HEK293 (cell line): ENCODE measurements around the gene HSPG2.
A peak's percentile ranks its signal among the peaks of the same experiment; 100 is the strongest.
"Not testable (repeated sequence)": the region's sequence is repeated elsewhere in the genome, so short reads cannot be mapped to it uniquely, and the experiment has no call there.

Source experiments
- CTCF ChIA-PET: fragments of 350-600 bp; formaldehyde crosslinking; extraction: SDS; loops from one replicate; lab custom pipeline; 2021; ENCODE audit warnings: antibody characterized with exemption; lab: Yijun Ruan, JAX
- POLR2A ChIA-PET: fragments of 300-600 bp; formaldehyde crosslinking; extraction: SDS; loops from one replicate; lab custom pipeline; 2020; ENCODE audit warnings: antibody characterized with exemption, inconsistent platforms; lab: Yijun Ruan, JAX
- H3K27ac ChIP-seq: fragments of 200-500 bp; sonication (Bioruptor generic); 2 replicates; pipeline ENCODE4 v1.5.1; 2014; ENCODE audit warnings: low read depth, low read length, control low read depth, inconsistent platforms; ENCODE audit errors: extremely low read depth
- H3K36me3 ChIP-seq, 2 experiments: fragments of 200-500 bp in 1 of 2; sonication (Bioruptor generic) in 1 of 2; 1 replicate in 1 of 2; 2 replicates in 1 of 2; pipeline ENCODE4 v1.5.1; 2014 to 2017; ENCODE audit warnings: inconsistent platforms in 2 of 2, low read length in 2 of 2; ENCODE audit not compliant: control insufficient read depth in 2 of 2, insufficient read depth in 1 of 2
- H3K4me1 ChIP-seq: fragments of 200-500 bp; sonication (Bioruptor generic); 2 replicates; pipeline ENCODE4 v1.5.1; 2014; ENCODE audit warnings: mild to moderate bottlenecking, low read length, inconsistent platforms; ENCODE audit not compliant: control insufficient read depth, insufficient read depth
- H3K4me3 ChIP-seq: 2 replicates; pipeline ENCODE4 v1.5.1; 2011; ENCODE audit warnings: low read depth, mild to moderate bottlenecking, control low read depth, low read length, moderate library complexity
- H3K9me3 ChIP-seq: fragments of 200-500 bp; sonication (Bioruptor generic); 2 replicates; pipeline ENCODE4 v1.5.1; 2014; ENCODE audit warnings: low read depth, low read length, inconsistent platforms; ENCODE audit not compliant: control insufficient read depth, insufficient read depth
- GLI2 ChIP-seq: fragments of 450-650 bp; formaldehyde crosslinking; IDR thresholded peaks from 2 replicates; pipeline ENCODE4; 2017; ENCODE audit warnings: missing biosample characterization, missing genetic modification characterization, low read depth, borderline replicate concordance
- PRDM1 ChIP-seq: fragments of 450-650 bp; formaldehyde crosslinking; IDR thresholded peaks from 2 replicates; pipeline ENCODE4; 2016; ENCODE audit warnings: missing biosample characterization, missing genetic modification characterization
- REST ChIP-seq: fragments of 450-650 bp; formaldehyde crosslinking; IDR thresholded peaks from 2 replicates; pipeline ENCODE4 v1.5.1; 2016; ENCODE audit warnings: missing biosample characterization, missing genetic modification characterization
- SCRT2 ChIP-seq: fragments of 450-650 bp; formaldehyde crosslinking; IDR thresholded peaks from 2 replicates; pipeline ENCODE4 v1.5.1; 2016; ENCODE audit warnings: missing biosample characterization, missing genetic modification characterization
- SETDB1 ChIP-seq: IDR thresholded peaks from one replicate; pipeline ENCODE4 v1.6.1; 2017; ENCODE audit warnings: mild to moderate bottlenecking, low read length, moderate library complexity, mixed read lengths; ENCODE audit not compliant: insufficient read length
- SP7 ChIP-seq: fragments of 450-650 bp; formaldehyde crosslinking; IDR thresholded peaks from 2 replicates; pipeline ENCODE4 v1.5.1; 2016; ENCODE audit warnings: missing biosample characterization, missing genetic modification characterization
- WT1 ChIP-seq: fragments of 450-650 bp; formaldehyde crosslinking; IDR thresholded peaks from 2 replicates; pipeline ENCODE4 v1.5.1; 2016; ENCODE audit warnings: missing biosample characterization, missing genetic modification characterization
- ZBTB26 ChIP-seq: fragments of 450-650 bp; formaldehyde crosslinking; optimal IDR thresholded peaks from 2 replicates; pipeline ENCODE3; 2016; ENCODE audit warnings: missing biosample characterization, mild to moderate bottlenecking, missing genetic modification characterization
- ZBTB6 ChIP-seq: fragments of 450-650 bp; formaldehyde crosslinking; IDR thresholded peaks from 2 replicates; pipeline ENCODE4 v1.5.1; 2017; ENCODE audit warnings: missing biosample characterization, missing genetic modification characterization
- ZFP3 ChIP-seq: fragments of 450-650 bp; formaldehyde crosslinking; IDR thresholded peaks from 2 replicates; pipeline ENCODE4 v1.5.1; 2016; ENCODE audit warnings: low read depth, missing biosample characterization, missing genetic modification characterization
- ZNF10 ChIP-seq: fragments of 450-650 bp; formaldehyde crosslinking; IDR thresholded peaks from 2 replicates; pipeline ENCODE4 v1.5.1; 2017; ENCODE audit warnings: missing biosample characterization, missing genetic modification characterization
- ZNF114 ChIP-seq: fragments of 450-650 bp; formaldehyde crosslinking; IDR thresholded peaks from 2 replicates; pipeline ENCODE4 v1.5.0; 2017; ENCODE audit warnings: missing biosample characterization, missing genetic modification characterization
- ZNF513 ChIP-seq: fragments of 450-650 bp; IDR thresholded peaks from 2 replicates; pipeline ENCODE4 v1.5.1; 2018; ENCODE audit warnings: missing biosample characterization, missing genetic modification characterization
- ZNF521 ChIP-seq: fragments of 450-650 bp; formaldehyde crosslinking; IDR thresholded peaks from 2 replicates; pipeline ENCODE4 v1.5.1; 2017; ENCODE audit warnings: missing biosample characterization, mild to moderate bottlenecking, missing genetic modification characterization
- ZNF555 ChIP-seq: fragments of 450-650 bp; formaldehyde crosslinking; conservative IDR thresholded peaks from 2 replicates; pipeline ENCODE4 v1.5.1; 2017; ENCODE audit warnings: missing biosample characterization, mild to moderate bottlenecking, missing genetic modification characterization, inconsistent platforms
- ZNF600 ChIP-seq: fragments of 450-650 bp; formaldehyde crosslinking; IDR thresholded peaks from 2 replicates; pipeline ENCODE4 v1.5.1; 2016; ENCODE audit warnings: missing biosample characterization, missing genetic modification characterization
- ZNF621 ChIP-seq: fragments of 450-650 bp; formaldehyde crosslinking; IDR thresholded peaks from 2 replicates; pipeline ENCODE4 v1.5.1; 2017; ENCODE audit warnings: missing biosample characterization, missing genetic modification characterization
- ZNF623 ChIP-seq: fragments of 450-650 bp; formaldehyde crosslinking; IDR thresholded peaks from 2 replicates; pipeline ENCODE4 v1.5.1; 2016; ENCODE audit warnings: missing biosample characterization, missing genetic modification characterization
- ZNF629 ChIP-seq: fragments of 450-650 bp; formaldehyde crosslinking; IDR thresholded peaks from 2 replicates; pipeline ENCODE4 v1.5.1; 2017; ENCODE audit warnings: missing biosample characterization, missing genetic modification characterization
- ZNF664 ChIP-seq: fragments of 450-650 bp; formaldehyde crosslinking; IDR thresholded peaks from 2 replicates; pipeline ENCODE4 v1.5.1; 2016; ENCODE audit warnings: missing biosample characterization, missing genetic modification characterization
- ZNF830 ChIP-seq: fragments of 450-650 bp; IDR thresholded peaks from 2 replicates; pipeline ENCODE4 v1.5.0; 2018; ENCODE audit warnings: missing biosample characterization, missing genetic modification characterization, low read depth, mild to moderate bottlenecking, moderate library complexity

The HSPG2 gene

GRCh38 chr1:21944733-21945073 lies 7.6 kb upstream of the HSPG2 start (continued):
- TF ChIP-seq ZFP3: no peak

- H3K9me3 ChIP-seq, CTCF ChIA-PET, H3K4me1 ChIP-seq, H3K27ac ChIP-seq, H3K36me3 ChIP-seq, H3K4me3 ChIP-seq: not testable (repeated sequence)
- POLR2A ChIA-PET: interaction anchor here (1.1 kb wide), 1 partner anchor 10 kb away, joined by 7 read pairs; no protein-coding TSS in a partner anchor
- TF ChIP-seq SP7 (tag by site-specific recombination) (peak; percentile 57), ZNF664 (tag by site-specific recombination) (peak; percentile 73), ZNF629 (tag by site-specific recombination) (peak; percentile 29; the same call in 1 of the 2 replicates), SETDB1 (peak; percentile 52), WT1 (peak; percentile 39; the same call in 1 of the 2 replicates)
Observed at GRCh38 chr1:21942959-21943640, 6.0 kb upstream of the HSPG2 start.

- 0 out of 2 replicates have a peak, but pooled peaks have one; percentile 23 for TF ChIP-seq ZNF600
- peak; percentile 13; the same call in 1 of the 2 replicates for TF ChIP-seq ZBTB6
- TF ChIP-seq ZNF830 (tag by site-specific recombination): no peak
- no peak for TF ChIP-seq ZNF555 (tag by site-specific recombination)
- no peak overlapping the region for H3K27ac ChIP-seq
- H3K9me3 ChIP-seq: no peaks in the 10 kb centered on the region
- H3K4me3 ChIP-seq: no peak overlapping the region
- H3K4me1 ChIP-seq: 0 out of 2 replicates have a peak, but pooled peaks cover 3% of the 10 kb centered on the region
- H3K36me3 ChIP-seq: no peaks in the 10 kb centered on the region
- POLR2A ChIA-PET: interaction anchor here (1.1 kb wide), 1 partner anchor 11 kb away, joined by 7 read pairs; no protein-coding TSS in a partner anchor
- CTCF ChIA-PET: no interaction called here
Observed at GRCh38 chr1:21942464-21942863, 5.4 kb upstream of the HSPG2 start.

GRCh38 chr1:21941370-21941769 lies 4.3 kb upstream of the HSPG2 start:
- 0 out of 2 replicates have a peak, but pooled peaks cover 3% of the 10 kb centered on the region for H3K4me1 ChIP-seq
- CTCF ChIA-PET: no interaction called here
- POLR2A ChIA-PET: no interaction called here
- no peaks in the 10 kb centered on the region for H3K36me3 ChIP-seq
- H3K4me3 ChIP-seq: no peak overlapping the region
- H3K9me3 ChIP-seq: no peaks in the 10 kb centered on the region
- H3K27ac ChIP-seq: no peak overlapping the region
- TF ChIP-seq ZNF621 (tag by site-specific recombination): no peak
- TF ChIP-seq ZNF623 (tag by site-specific recombination): no peak
- peak; percentile 52; the same call in 1 of the 2 replicates for TF ChIP-seq ZNF513 (tag by site-specific recombination)
- TF ChIP-seq ZNF10 (tag by site-specific recombination): no peak
- no peak for TF ChIP-seq REST (tag by site-specific recombination)
- TF ChIP-seq PRDM1 (tag by site-specific recombination): peak; percentile 34; the same call in 1 of the 2 replicates
- TF ChIP-seq ZNF521 (tag by site-specific recombination): no peak
- TF ChIP-seq ZBTB26 (tag by site-specific recombination): no peak
- TF ChIP-seq ZNF114 (tag by site-specific recombination): no peak
- no peak for TF ChIP-seq SCRT2 (tag by site-specific recombination)
- TF ChIP-seq GLI2 (tag by site-specific recombination): no peak
